IMR-90 (cell line): ENCODE measurements around the gene CCSER1. TPM values are rescaled to one million over a fixed set of nuclear protein-coding genes. Genes with fewer than 3 reads are reported as not detected.

ENCODE experiments used
- ATAC-seq: fragments of 200-7000 bp; cut with Tn5 transposase; 2 replicates; pipeline ENCODE4 v1.9.1; 2020; ENCODE audit warnings: low read depth, mild to moderate bottlenecking, moderate library complexity
- BruUV-seq: library from RNA; stranded (reverse); fragments of 400-500 nt; replicated peaks from 2 replicates; lab custom pipeline; 2021; lab: Mats Ljungman, UMichigan
- CTCF ChIA-PET: fragments of 300-600 bp; formaldehyde crosslinking; extraction: SDS; loops from one replicate; lab custom pipeline; 2021; ENCODE audit warnings: antibody characterized with exemption; lab: Yijun Ruan, JAX
- POLR2A ChIA-PET: fragments of 300-600 bp; sonication (Branson Sonifier 250); formaldehyde crosslinking; loops from one replicate; lab custom pipeline; 2022; ENCODE audit warnings: antibody characterized with exemption; ENCODE audit not compliant: unreplicated experiment; lab: Charles Lee
- DNase-seq: peaks from one replicate; pipeline ENCODE4 v3.0.0; 2013
- H2AFZ ChIP-seq: replicated peaks from 2 replicates; pipeline ENCODE3; 2013; ENCODE audit warnings: low read length, mild to moderate bottlenecking; ENCODE audit not compliant: poor library complexity
- H2AK5ac ChIP-seq: 2 replicates; pipeline ENCODE4 v1.6.1; 2013; ENCODE audit warnings: low read depth, low read length, inconsistent platforms
- H2AK9ac ChIP-seq: replicated peaks from 2 replicates; pipeline ENCODE3; 2013; ENCODE audit warnings: mild to moderate bottlenecking, low read depth, low read length, moderate library complexity; ENCODE audit not compliant: poor library complexity
- H2BK120ac ChIP-seq: 2 replicates; pipeline ENCODE4 v1.6.1; 2013; ENCODE audit warnings: low read depth, low read length, inconsistent platforms
- H2BK15ac ChIP-seq: 3 replicates; pipeline ENCODE4 v1.6.1; 2013; ENCODE audit warnings: low read depth, low read length, inconsistent platforms
- H2BK20ac ChIP-seq: 2 replicates; pipeline ENCODE4 v1.6.1; 2013; ENCODE audit warnings: low read depth, mild to moderate bottlenecking, inconsistent platforms, low read length, moderate library complexity
- H2BK5ac ChIP-seq: 2 replicates; pipeline ENCODE4 v1.6.1; 2013; ENCODE audit warnings: mild to moderate bottlenecking, low read depth, low read length, inconsistent platforms; ENCODE audit not compliant: poor library complexity, severe bottlenecking
- H3K14ac ChIP-seq: replicated peaks from 2 replicates; pipeline ENCODE4 v1.6.1; 2013; ENCODE audit warnings: low read depth, low read length, inconsistent platforms
- H3K18ac ChIP-seq: 2 replicates; pipeline ENCODE4 v1.6.1; 2013; ENCODE audit warnings: low read depth, low read length, control low read depth
- H3K23ac ChIP-seq: 2 replicates; pipeline ENCODE4 v1.6.1; 2013; ENCODE audit warnings: low read depth, low read length, inconsistent platforms
- H3K27ac ChIP-seq: 2 replicates; pipeline ENCODE4 v1.5.1; 2013; ENCODE audit warnings: mild to moderate bottlenecking, control low read depth, low read length; ENCODE audit not compliant: insufficient read depth
- H3K27me3 ChIP-seq: 2 replicates; pipeline ENCODE4 v1.6.1; 2013; ENCODE audit warnings: low read length; ENCODE audit not compliant: control insufficient read depth, insufficient read depth
- H3K36me3 ChIP-seq: 2 replicates; pipeline ENCODE4 v1.6.1; 2013; ENCODE audit warnings: low read length, mixed read lengths; ENCODE audit not compliant: control insufficient read depth, insufficient read depth
- H3K4ac ChIP-seq: 2 replicates; pipeline ENCODE4 v1.6.1; 2013; ENCODE audit warnings: low read depth, low read length, inconsistent platforms
- H3K4me1 ChIP-seq: 2 replicates; pipeline ENCODE4 v1.6.1; 2013; ENCODE audit warnings: low read length, mixed read lengths; ENCODE audit not compliant: control insufficient read depth, insufficient read depth
- H3K4me2 ChIP-seq: 2 replicates; pipeline ENCODE4 v1.6.1; 2013; ENCODE audit warnings: low read depth, mild to moderate bottlenecking, control low read depth, low read length, moderate library complexity
- H3K4me3 ChIP-seq: 2 replicates; pipeline ENCODE4 v1.5.1; 2013; ENCODE audit warnings: low read depth, mild to moderate bottlenecking, control low read depth, low read length, moderate library complexity; ENCODE audit not compliant: insufficient read depth
- H3K56ac ChIP-seq: 2 replicates; pipeline ENCODE4 v1.6.1; 2013; ENCODE audit warnings: low read length, inconsistent platforms; ENCODE audit not compliant: insufficient read depth; ENCODE audit errors: extremely low read depth
- H3K79me1 ChIP-seq, 2 experiments: 2 replicates each; pipeline ENCODE4 v1.6.1; 2013; ENCODE audit warnings: low read length in 2 of 2, inconsistent platforms in 1 of 2, low read depth in 1 of 2
- H3K9ac ChIP-seq: 2 replicates; pipeline ENCODE4 v1.6.1; 2013; ENCODE audit warnings: low read depth, low read length, control low read depth
- H3K9me1 ChIP-seq: 2 replicates; pipeline ENCODE4 v1.6.1; 2013; ENCODE audit warnings: low read length, inconsistent platforms; ENCODE audit not compliant: insufficient read depth
- H3K9me3 ChIP-seq: 2 replicates; pipeline ENCODE4 v1.6.1; 2013; ENCODE audit warnings: low read length; ENCODE audit not compliant: control insufficient read depth, insufficient read depth
- H4K20me1 ChIP-seq: 2 replicates; pipeline ENCODE4 v1.6.1; 2013; ENCODE audit warnings: low read length, inconsistent platforms; ENCODE audit not compliant: insufficient read depth
- H4K5ac ChIP-seq: 2 replicates; pipeline ENCODE4 v1.6.1; 2013; ENCODE audit warnings: mild to moderate bottlenecking, low read depth, low read length, control low read depth
- H4K8ac ChIP-seq, 2 experiments: 2 replicates each; pipeline ENCODE4 v1.6.1; 2013; ENCODE audit warnings: low read depth in 2 of 2, low read length in 2 of 2, control low read depth in 1 of 2, inconsistent platforms in 1 of 2
- H4K91ac ChIP-seq: 2 replicates; pipeline ENCODE4 v1.6.1; 2013; ENCODE audit warnings: low read depth, low read length, inconsistent platforms; ENCODE audit not compliant: insufficient read depth
- BHLHE40 ChIP-seq: fragments of 150-350 bp; IDR thresholded peaks from 2 replicates; pipeline ENCODE4 v1.6.1; 2016; ENCODE audit warnings: mild to moderate bottlenecking, low read depth, low read length
- CHD1 ChIP-seq: IDR thresholded peaks from 2 replicates; pipeline ENCODE4 v1.6.1; 2012; ENCODE audit warnings: low read depth, low read length, improper control_type of control experiment
- FOS ChIP-seq: fragments of 150-350 bp; IDR thresholded peaks from 2 replicates; pipeline ENCODE4 v1.6.1; 2016; ENCODE audit warnings: low read depth, low read length
- MXI1 ChIP-seq: IDR thresholded peaks from 2 replicates; pipeline ENCODE4 v1.6.1; 2012; ENCODE audit warnings: low read depth, mild to moderate bottlenecking, low read length, moderate library complexity, borderline replicate concordance
- POLR2A ChIP-seq: IDR thresholded peaks from 2 replicates; pipeline ENCODE4 v1.6.1; 2012; ENCODE audit warnings: mild to moderate bottlenecking, low read depth, low read length
- RAD21 ChIP-seq: IDR thresholded peaks from 2 replicates; pipeline ENCODE4 v1.6.1; 2012; ENCODE audit warnings: low read length, improper control_type of control experiment
- WGBS, 2 experiments: methylation state at CpG; one replicate each; pipeline versions ENCODE4 v1.1.5 to v1.1.7; 2013; ENCODE audit warnings: missing lambda C conversion rate in 2 of 2; ENCODE audit not compliant: insufficient read length in 1 of 2; ENCODE audit errors: extremely low coverage in 2 of 2; 5-methylcytosine and 5-hydroxymethylcytosine counted together
- dilution Hi-C: fragments of 300-500 bp; cut with HindIII; formaldehyde crosslinking; loops from one replicate; pipeline ENCODE4 v1.14.3; 2018; ENCODE audit warnings: low sequenced_read_pairs; ENCODE audit not compliant: unreplicated experiment
- in situ Hi-C: fragments of 300-500 bp; cut with MboI; formaldehyde crosslinking; loops from 3 replicates; pipeline ENCODE4 v1.14.3; 2019; ENCODE audit warnings: low sequenced_read_pairs, inconsistent platforms, mixed read lengths
- intact Hi-C: fragments of 100-400 bp; cut with micrococcal nuclease; formaldehyde crosslinking; loops from 2 replicates; pipeline ENCODE4 v1.10.0; 2022
- polyA plus RNA-seq, 3 experiments: library from polyadenylated mRNA; depleted of rRNA; stranded (reverse); fragments of >200 nt; gene quantifications; 2 replicates each; pipeline ENCODE4 v1.2.3, GENCODE V29; 2012; ENCODE audit warnings: low replicate concordance in 1 of 3
- total RNA-seq: library from RNA; depleted of rRNA; stranded (reverse); fragments of >200 nt; gene quantifications from 2 replicates; pipeline ENCODE4 v1.2.3, GENCODE V29; 2012
- TF ChIP-seq, protein P1 (sequence below): conservative IDR thresholded peaks from 2 replicates; pipeline ENCODE4 v1.5.1; 2012; ENCODE audit warnings: mild to moderate bottlenecking, low read depth, low read length, improper control_type of control experiment

Gene CCSER1
- total and polyA plus RNA-seq, 2 of the 4 experiments (the other 2 are of a cell fraction): not detected

DNA sequence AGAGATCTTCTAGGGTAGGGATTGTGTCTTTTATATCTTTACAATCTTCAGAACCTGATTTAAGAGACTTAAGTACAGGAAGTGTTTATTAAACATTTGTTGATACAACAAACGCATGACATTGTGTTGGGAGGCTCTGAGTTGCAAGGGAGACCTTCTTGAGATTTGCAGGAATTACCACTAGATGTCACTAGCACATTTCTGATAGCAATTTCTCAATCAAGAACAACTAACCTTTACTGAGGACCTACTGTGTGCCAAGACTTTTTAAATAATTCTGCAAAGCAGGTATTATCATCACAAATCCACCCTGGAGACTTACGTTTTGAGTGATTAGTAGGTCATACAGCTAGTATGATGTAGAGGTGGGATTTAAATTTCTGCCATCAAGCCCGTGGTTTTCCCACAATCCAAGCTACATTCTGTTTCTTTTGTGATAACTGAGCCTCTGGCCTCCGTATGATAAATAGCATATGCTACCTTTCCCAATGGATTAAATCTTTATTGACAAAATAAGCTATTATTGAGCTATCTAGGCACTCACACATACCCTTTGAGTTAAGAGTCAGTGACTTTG is 986.0 kb downstream of the CCSER1 start:
- ATAC-seq: no peak
- dilution Hi-C loops: no loop called here
- no peak overlapping the region for H4K91ac ChIP-seq

More for the DNA sequence above, 986.0 kb downstream of the CCSER1 start:
- H3K9ac ChIP-seq: no peak overlapping the region
- H2BK5ac ChIP-seq: no peak overlapping the region
- in situ Hi-C loops: no loop called here
- no peak overlapping the region for H2AK5ac ChIP-seq
- H3K4me1 ChIP-seq: no peaks in the 10 kb centered on the region
- H4K8ac ChIP-seq: no peak overlapping the region
- BruUV-seq: no TSS peak
- no peak overlapping the region for H3K27ac ChIP-seq
- intact Hi-C loops: loop anchor here (2.0 to 10.0 kb wide), 3 partner anchors 798 to 1274 kb away; no protein-coding TSS in a partner anchor
- H3K56ac ChIP-seq: no peak overlapping the region
- WGBS, 2 experiments: no CpG with 5 or more reads among the region's 4 CpGs
- H2AFZ ChIP-seq: no peak overlapping the region
- H3K9me1 ChIP-seq: no peaks in the 10 kb centered on the region
- no peak overlapping the region for H2BK20ac ChIP-seq
- no peaks in the 10 kb centered on the region for H3K27me3 ChIP-seq
- no peaks in the 10 kb centered on the region for H3K36me3 ChIP-seq
- DNase-seq: peak; percentile 6
- ChIA-PET POLR2A (no interaction called here), CTCF (interaction anchor here (0.6 to 0.7 kb wide), 3 partner anchors 11 to 829 kb away, joined by 3 read pairs; no protein-coding TSS in a partner anchor)
- H4K5ac ChIP-seq: no peak overlapping the region
- H3K9me3 ChIP-seq: no peaks in the 10 kb centered on the region
- H3K79me1 ChIP-seq: no peaks in the 10 kb centered on the region
- no peak overlapping the region for H2AK9ac ChIP-seq
- no peak overlapping the region for H3K23ac ChIP-seq
- no peak overlapping the region for H3K4me3 ChIP-seq
- no peak overlapping the region for H3K4ac ChIP-seq
- TF ChIP-seq POLR2A: no peak
- TF ChIP-seq, protein P1, sequence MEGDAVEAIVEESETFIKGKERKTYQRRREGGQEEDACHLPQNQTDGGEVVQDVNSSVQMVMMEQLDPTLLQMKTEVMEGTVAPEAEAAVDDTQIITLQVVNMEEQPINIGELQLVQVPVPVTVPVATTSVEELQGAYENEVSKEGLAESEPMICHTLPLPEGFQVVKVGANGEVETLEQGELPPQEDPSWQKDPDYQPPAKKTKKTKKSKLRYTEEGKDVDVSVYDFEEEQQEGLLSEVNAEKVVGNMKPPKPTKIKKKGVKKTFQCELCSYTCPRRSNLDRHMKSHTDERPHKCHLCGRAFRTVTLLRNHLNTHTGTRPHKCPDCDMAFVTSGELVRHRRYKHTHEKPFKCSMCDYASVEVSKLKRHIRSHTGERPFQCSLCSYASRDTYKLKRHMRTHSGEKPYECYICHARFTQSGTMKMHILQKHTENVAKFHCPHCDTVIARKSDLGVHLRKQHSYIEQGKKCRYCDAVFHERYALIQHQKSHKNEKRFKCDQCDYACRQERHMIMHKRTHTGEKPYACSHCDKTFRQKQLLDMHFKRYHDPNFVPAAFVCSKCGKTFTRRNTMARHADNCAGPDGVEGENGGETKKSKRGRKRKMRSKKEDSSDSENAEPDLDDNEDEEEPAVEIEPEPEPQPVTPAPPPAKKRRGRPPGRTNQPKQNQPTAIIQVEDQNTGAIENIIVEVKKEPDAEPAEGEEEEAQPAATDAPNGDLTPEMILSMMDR: peak; percentile 40
- no peak for TF ChIP-seq FOS
- TF ChIP-seq RAD21: peak; percentile 46
- no peak for TF ChIP-seq MXI1
- TF ChIP-seq BHLHE40: no peak
- TF ChIP-seq CHD1: no peak
- H2BK15ac ChIP-seq: no peak overlapping the region
- no peak overlapping the region for H3K4me2 ChIP-seq
- no peak overlapping the region for H3K14ac ChIP-seq
- no peak overlapping the region for H3K18ac ChIP-seq
- no peak overlapping the region for H2BK120ac ChIP-seq
- H4K20me1 ChIP-seq: no peaks in the 10 kb centered on the region
